Measurements from ENCODE around the gene SP9. TPM values are rescaled to one million over a fixed set of nuclear protein-coding genes. Genes with fewer than 3 reads are reported as not detected.

SP9 gene
- total RNA-seq, 1 donor from 2014 or later: not detected

DNA sequence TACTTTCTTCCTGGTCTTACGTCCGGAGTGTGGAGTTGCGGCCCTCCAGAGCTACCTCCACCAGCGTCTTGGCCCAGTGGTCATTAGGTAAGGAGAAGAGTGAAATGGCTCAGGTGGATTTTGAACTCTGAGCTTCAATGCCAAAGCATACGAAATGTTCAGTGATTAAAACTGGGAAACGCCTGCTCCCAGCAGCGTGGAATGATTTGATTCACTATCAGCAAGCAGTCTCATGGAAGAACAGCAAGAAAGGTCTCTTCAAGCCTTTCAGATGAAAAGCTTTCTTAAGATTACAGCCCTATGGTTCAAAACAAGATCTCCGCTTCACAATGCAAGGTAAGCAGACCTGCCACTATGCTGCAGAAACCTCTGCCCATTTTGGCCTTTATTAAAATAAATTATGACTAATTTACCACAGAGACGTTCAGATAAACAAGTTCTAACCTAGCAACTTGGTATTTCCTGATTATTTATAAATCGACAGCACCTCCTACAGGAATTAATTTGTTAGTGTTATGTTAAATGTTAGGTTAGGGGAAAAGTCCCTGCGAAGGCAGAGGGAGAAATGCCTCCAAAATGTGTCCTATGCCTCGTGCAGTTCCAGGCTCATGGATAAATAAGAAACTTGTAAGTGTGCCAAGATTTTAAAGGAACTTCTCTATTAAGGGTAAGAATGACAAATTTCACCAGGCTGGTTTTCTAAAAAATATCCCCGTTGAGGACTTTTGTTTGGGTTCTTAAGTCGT, 10.1 kb downstream of the SP9 start:
- peaks cover 39% of the 10 kb centered on the region for H3K27me3 Mint-ChIP-seq (ENCODE audit: insufficient read depth, low read depth)
- H3F3A ChIP-seq (ENCODE audit: low read depth): peaks cover 31% of the 10 kb centered on the region
- H3K27me3 ChIP-seq: peaks cover 71% of the 10 kb centered on the region
- H3K9me3 ChIP-seq (ENCODE audit: low read depth): no peaks in the 10 kb centered on the region
- H3K36me3 Mint-ChIP-seq: peaks cover 11% of the 10 kb centered on the region
- H4K20me1 ChIP-seq (ENCODE audit: low read depth): peaks cover 39% of the 10 kb centered on the region
- peaks cover 33% of the 10 kb centered on the region for H3K4me1 Mint-ChIP-seq
- no peaks in the 10 kb centered on the region for H3K9me3 Mint-ChIP-seq
- H3K9ac ChIP-seq: no peak overlapping the region
- H3K27ac Mint-ChIP-seq: no peak overlapping the region
- TF ChIP-seq, protein P1, sequence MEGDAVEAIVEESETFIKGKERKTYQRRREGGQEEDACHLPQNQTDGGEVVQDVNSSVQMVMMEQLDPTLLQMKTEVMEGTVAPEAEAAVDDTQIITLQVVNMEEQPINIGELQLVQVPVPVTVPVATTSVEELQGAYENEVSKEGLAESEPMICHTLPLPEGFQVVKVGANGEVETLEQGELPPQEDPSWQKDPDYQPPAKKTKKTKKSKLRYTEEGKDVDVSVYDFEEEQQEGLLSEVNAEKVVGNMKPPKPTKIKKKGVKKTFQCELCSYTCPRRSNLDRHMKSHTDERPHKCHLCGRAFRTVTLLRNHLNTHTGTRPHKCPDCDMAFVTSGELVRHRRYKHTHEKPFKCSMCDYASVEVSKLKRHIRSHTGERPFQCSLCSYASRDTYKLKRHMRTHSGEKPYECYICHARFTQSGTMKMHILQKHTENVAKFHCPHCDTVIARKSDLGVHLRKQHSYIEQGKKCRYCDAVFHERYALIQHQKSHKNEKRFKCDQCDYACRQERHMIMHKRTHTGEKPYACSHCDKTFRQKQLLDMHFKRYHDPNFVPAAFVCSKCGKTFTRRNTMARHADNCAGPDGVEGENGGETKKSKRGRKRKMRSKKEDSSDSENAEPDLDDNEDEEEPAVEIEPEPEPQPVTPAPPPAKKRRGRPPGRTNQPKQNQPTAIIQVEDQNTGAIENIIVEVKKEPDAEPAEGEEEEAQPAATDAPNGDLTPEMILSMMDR (IDR thresholded peaks at IDR 0.05): peak; percentile 69
- no peak for TF ChIP-seq EZH2 (IDR thresholded peaks at IDR 0.05)
- H2AFZ ChIP-seq (replicated peaks): no peak overlapping the region
- no peaks in the 10 kb centered on the region for H3K36me3 ChIP-seq
- peak overlapping the region; percentile 44 for H3K4me3 ChIP-seq
- H3K79me2 ChIP-seq (ENCODE audit: low read depth): no peaks in the 10 kb centered on the region
- peak overlapping the region; percentile 54 for H3K4me3 Mint-ChIP-seq
- DNase-seq (ENCODE audit: low spot score): peak; percentile 54
- H3K4me1 ChIP-seq: peaks cover 19% of the 10 kb centered on the region
- no peak overlapping the region for H3K27ac ChIP-seq
- peak overlapping the region; percentile 78 for H3K4me2 ChIP-seq

DNA sequence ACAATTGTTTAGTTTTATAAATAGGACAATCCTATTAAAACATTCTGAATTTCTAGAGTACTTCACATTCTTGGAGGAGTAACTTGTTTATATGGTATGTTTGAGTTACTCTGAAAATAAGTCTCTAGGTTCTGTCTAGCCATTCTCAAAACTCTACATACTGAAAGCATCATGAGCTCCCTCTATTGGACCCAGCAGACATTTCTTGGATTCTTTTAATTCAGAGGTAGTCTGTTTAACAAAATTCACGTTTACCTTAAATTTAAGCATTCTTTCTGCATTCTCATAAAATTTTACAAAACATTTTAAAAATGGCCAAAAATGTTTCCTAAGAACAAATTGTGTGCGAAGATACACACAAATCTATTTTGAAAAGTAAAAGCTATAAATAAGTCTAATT, 15.3 kb downstream of the SP9 start:
- H3K27ac ChIP-seq: no peak overlapping the region
- H3K9me3 ChIP-seq (ENCODE audit: low read depth): no peaks in the 10 kb centered on the region
- H3K27ac Mint-ChIP-seq: no peak overlapping the region
- no peaks in the 10 kb centered on the region for H3K36me3 ChIP-seq
- no peak overlapping the region for H3K9ac ChIP-seq
- no peak overlapping the region for H3K4me3 Mint-ChIP-seq
- H3K4me1 ChIP-seq: no peaks in the 10 kb centered on the region
- H4K20me1 ChIP-seq (ENCODE audit: low read depth): peaks cover 7% of the 10 kb centered on the region
- peak; percentile 37 for DNase-seq (ENCODE audit: low spot score)
- no peak overlapping the region for H3K4me2 ChIP-seq
- H3K4me3 ChIP-seq: no peak overlapping the region
- peaks cover 2% of the 10 kb centered on the region for H3K27me3 Mint-ChIP-seq (ENCODE audit: insufficient read depth, low read depth)
- peaks cover 20% of the 10 kb centered on the region for H3K27me3 ChIP-seq
- H3F3A ChIP-seq (ENCODE audit: low read depth): peaks cover 15% of the 10 kb centered on the region
- no peaks in the 10 kb centered on the region for H3K79me2 ChIP-seq (ENCODE audit: low read depth)
- no peak overlapping the region for H2AFZ ChIP-seq (replicated peaks)
- H3K4me1 Mint-ChIP-seq: no peaks in the 10 kb centered on the region
- peaks cover 11% of the 10 kb centered on the region for H3K36me3 Mint-ChIP-seq
- TF ChIP-seq, protein P1 (IDR thresholded peaks at IDR 0.05): peak; percentile 66
- TF ChIP-seq EZH2 (IDR thresholded peaks at IDR 0.05): no peak
- TF ChIP-seq EZH2phosphoT487 (IDR thresholded peaks at IDR 0.05): no peak
- no peaks in the 10 kb centered on the region for H3K9me3 Mint-ChIP-seq

DNA sequence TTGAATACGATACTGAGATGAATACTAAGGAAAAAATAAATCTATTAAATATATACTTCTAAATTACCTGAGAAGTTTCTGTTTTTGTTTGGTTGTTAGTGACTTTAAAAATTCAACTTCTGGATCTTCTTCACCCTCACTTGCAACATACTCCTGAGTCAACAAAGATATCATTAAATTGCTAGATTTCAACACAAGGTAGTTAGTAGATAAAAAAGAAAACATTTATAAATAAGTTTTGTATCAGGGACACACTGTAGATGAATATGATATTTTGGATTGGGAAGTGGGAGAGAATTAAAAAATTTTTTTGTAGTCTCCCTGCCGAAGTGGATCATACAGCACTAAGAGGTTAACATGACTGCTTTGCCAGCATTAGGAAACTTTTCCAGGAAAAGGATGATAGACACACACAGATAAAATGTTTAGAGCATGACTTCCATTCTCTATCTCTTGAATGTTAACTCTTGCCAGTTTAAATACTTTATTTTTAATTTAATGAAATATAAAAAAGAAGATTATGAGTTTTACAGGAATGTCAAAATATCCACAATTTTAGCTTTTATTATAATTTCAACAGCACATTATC, 15.9 kb downstream of the SP9 start:
- Histone ChIP-seq H3K4me2 (no peak overlapping the region), H4K20me1 (ENCODE audit: low read depth) (peaks cover 7% of the 10 kb centered on the region), H3K27ac (no peak overlapping the region), H3K27me3 (peaks cover 13% of the 10 kb centered on the region), H3K9ac (no peak overlapping the region), H2AFZ (replicated peaks) (no peak overlapping the region), H3K4me3 (no peak overlapping the region), H3K4me1 (no peaks in the 10 kb centered on the region), H3F3A (ENCODE audit: low read depth) (peaks cover 15% of the 10 kb centered on the region), H3K36me3 (no peaks in the 10 kb centered on the region), H3K9me3 (ENCODE audit: low read depth) (no peaks in the 10 kb centered on the region), H3K79me2 (ENCODE audit: low read depth) (no peaks in the 10 kb centered on the region)
- no peak for DNase-seq (ENCODE audit: low spot score)
- Mint-ChIP-seq H3K27ac (no peak overlapping the region), H3K4me1 (no peaks in the 10 kb centered on the region), H3K36me3 (peaks cover 11% of the 10 kb centered on the region), H3K27me3 (ENCODE audit: insufficient read depth, low read depth) (no peaks in the 10 kb centered on the region), H3K4me3 (no peak overlapping the region), H3K9me3 (no peaks in the 10 kb centered on the region)
- TF ChIP-seq, protein P1 (IDR thresholded peaks at IDR 0.05): no peak
- TF ChIP-seq EZH2 (IDR thresholded peaks at IDR 0.05) (no peak), EZH2phosphoT487 (IDR thresholded peaks at IDR 0.05) (no peak)
